A204.1 (cell line): ENCODE data around the gene MTFR1L.
"Not testable (repeated sequence)": the region's sequence is repeated elsewhere in the genome, so short reads cannot be mapped to it uniquely, and the experiment has no call there.

Source experiments
- FAIRE-seq: peaks from 2 replicates; lab custom pipeline; 2012; peaks lifted over from hg19 to GRCh38; lab: Jason Lieb, UNC

Gene MTFR1L

GRCh38 chr1:25828491-25828890 lies 8.7 kb downstream of the MTFR1L start:
- no peak for FAIRE-seq

- no peak for FAIRE-seq
Observed at GRCh38 chr1:25829046-25829445, 9.3 kb downstream of the MTFR1L start.

GRCh38 chr1:25831569-25832196 lies 11.9 kb downstream of the MTFR1L start:
- FAIRE-seq, result no peak

GRCh38 chr1:25832336-25833037 lies 12.7 kb downstream of the MTFR1L start:
- no peak for FAIRE-seq

- no peak for FAIRE-seq
Observed at GRCh38 chr1:25833158-25833557, 13.4 kb downstream of the MTFR1L start.

- FAIRE-seq, result no peak
Observed at GRCh38 chr1:25834894-25835293, 15.1 kb downstream of the MTFR1L start.

- no peak for FAIRE-seq
Observed at GRCh38 chr1:25836695-25837094, 16.9 kb downstream of the MTFR1L start.

GRCh38 chr1:25837262-25837875 lies 17.6 kb downstream of the MTFR1L start:
- peak; percentile 14 for FAIRE-seq

- FAIRE-seq, result not testable (repeated sequence)
Observed at GRCh38 chr1:25839808-25840207, 20.1 kb downstream of the MTFR1L start.

- no peak for FAIRE-seq
Observed at GRCh38 chr1:25843483-25843882, 23.7 kb downstream of the MTFR1L start.

GRCh38 chr1:25844536-25845337 lies 25.0 kb downstream of the MTFR1L start:
- FAIRE-seq, result no peak

- FAIRE-seq, result no peak
Observed at GRCh38 chr1:25845664-25846063, 25.9 kb downstream of the MTFR1L start.

- FAIRE-seq, result no peak
Observed at GRCh38 chr1:25847929-25848328, 28.2 kb downstream of the MTFR1L start.

GRCh38 chr1:25848531-25848930 lies 28.8 kb downstream of the MTFR1L start:
- FAIRE-seq, result no peak

GRCh38 chr1:25854554-25854953 lies 34.8 kb downstream of the MTFR1L start:
- FAIRE-seq, result no peak

GRCh38 chr1:25856856-25857255 lies 37.1 kb downstream of the MTFR1L start:
- no peak for FAIRE-seq

- FAIRE-seq, result no peak
Observed at GRCh38 chr1:25858494-25858893, 38.7 kb downstream of the MTFR1L start.

GRCh38 chr1:25858906-25859789 lies 39.4 kb downstream of the MTFR1L start, which contains the start of gene AUNIP:
TSS of gene AUNIP (minus strand) at chr1:25859457. CDS start at chr1:25859357, 100 bp downstream.
- FAIRE-seq, result no peak

- no peak for FAIRE-seq
Observed at GRCh38 chr1:25861316-25862286, 41.8 kb downstream of the MTFR1L start.

- no peak for FAIRE-seq
Observed at GRCh38 chr1:25862785-25863485, 43.2 kb downstream of the MTFR1L start.
